Central memory CD8-positive, alpha-beta T cell (primary cell): ENCODE data around the gene GNAI3.
"Not testable (repeated sequence)": the region's sequence is repeated elsewhere in the genome, so short reads cannot be mapped to it uniquely, and the experiment has no call there.

Experiments used
- ATAC-seq: fragments of 150-1000 bp; cut with Tn5 transposase; replicated peaks from 2 replicates; pipeline ENCODE4 v1.10.0; 2022; ENCODE audit warnings: mild to moderate bottlenecking, moderate FRiP score, moderate number of reproducible peaks; ENCODE audit not compliant: poor library complexity, severe bottlenecking; ENCODE audit errors: extremely low read depth
- DNase-seq, 2 donors: peaks; one replicate each; pipeline ENCODE4 v3.0.0; 2021; ENCODE audit warnings: low spot score in 2 of 2
- H3K27ac Mint-ChIP-seq: one replicate; pipeline ENCODE4 v1.8.0; 2022; ENCODE audit warnings: low read depth, mild to moderate bottlenecking, moderate library complexity, mixed read lengths
- H3K27me3 Mint-ChIP-seq: one replicate; pipeline ENCODE4 v1.8.0; 2022; ENCODE audit warnings: mixed read lengths
- H3K36me3 Mint-ChIP-seq: one replicate; pipeline ENCODE4 v1.8.0; 2022; ENCODE audit warnings: mild to moderate bottlenecking, moderate library complexity, mixed read lengths; ENCODE audit not compliant: insufficient read depth
- H3K4me1 Mint-ChIP-seq: one replicate; pipeline ENCODE4 v1.8.0; 2022; ENCODE audit warnings: mixed read lengths
- H3K4me3 Mint-ChIP-seq: one replicate; pipeline ENCODE4 v1.8.0; 2022; ENCODE audit warnings: mild to moderate bottlenecking, moderate library complexity, mixed read lengths
- H3K9me3 Mint-ChIP-seq: one replicate; pipeline ENCODE4 v1.8.0; 2022; ENCODE audit warnings: mixed read lengths

The GNAI3 gene

DNA sequence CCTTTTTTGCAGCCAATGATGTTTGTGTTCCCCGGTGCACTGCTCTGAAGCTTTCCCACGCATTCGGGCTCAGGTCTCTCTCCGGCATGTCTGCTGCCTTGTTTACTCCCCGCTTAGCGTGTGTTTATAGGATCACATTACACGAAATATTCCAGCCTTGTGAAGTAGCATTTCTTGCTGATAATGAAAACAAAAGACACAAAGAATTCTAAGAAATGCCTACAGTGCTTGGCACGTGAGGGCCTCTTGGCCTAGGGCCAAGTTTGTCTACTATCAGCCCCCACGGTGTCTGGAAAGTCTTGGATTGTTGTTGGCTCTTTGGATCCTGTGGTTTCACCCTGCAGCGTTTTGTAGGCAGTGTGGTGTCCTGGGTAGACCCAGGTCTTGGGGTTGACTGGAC lies 96.3 kb downstream of the GNAI3 start:
- Mint-ChIP-seq H3K27ac (no peak overlapping the region), H3K36me3 (peaks cover 3% of the 10 kb centered on the region), H3K4me1 (peaks cover 6% of the 10 kb centered on the region), H3K9me3 (no peaks in the 10 kb centered on the region), H3K27me3 (peaks cover 8% of the 10 kb centered on the region), H3K4me3 (no peak overlapping the region)
- DNase-seq (no peak), ATAC-seq (no peak)

DNA sequence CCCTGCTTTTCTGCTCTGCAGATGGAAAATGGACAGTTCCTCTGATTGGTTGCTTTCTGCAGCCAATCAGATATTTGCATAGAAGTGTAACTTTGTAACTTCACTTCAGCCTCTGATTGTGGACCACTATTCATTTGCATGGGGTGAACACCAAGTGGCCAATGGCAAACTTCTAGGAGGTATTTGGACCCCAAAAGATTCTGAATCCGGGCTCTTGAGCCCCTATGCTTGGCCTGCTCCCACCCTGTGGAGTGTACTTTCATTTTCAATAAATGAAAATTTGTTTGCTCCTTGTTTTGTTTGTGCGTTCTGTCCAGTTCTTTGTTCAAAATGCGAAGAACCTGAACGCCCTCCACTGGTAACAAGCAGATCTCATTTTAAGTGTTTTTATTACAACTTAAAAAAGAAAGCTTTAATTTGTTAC lies 101.1 kb downstream of the GNAI3 start:
- no peak overlapping the region for H3K4me3 Mint-ChIP-seq
- H3K27ac Mint-ChIP-seq = no peak overlapping the region
- ATAC-seq (no peak), DNase-seq (no peak)
- H3K9me3 Mint-ChIP-seq = no peaks in the 10 kb centered on the region
- H3K36me3 Mint-ChIP-seq = no peaks in the 10 kb centered on the region
- H3K4me1 Mint-ChIP-seq = no peaks in the 10 kb centered on the region
- H3K27me3 Mint-ChIP-seq = peaks cover 17% of the 10 kb centered on the region

- ATAC-seq = no peak
- no peaks in the 10 kb centered on the region for H3K36me3 Mint-ChIP-seq
- H3K27me3 Mint-ChIP-seq = peaks cover 17% of the 10 kb centered on the region
- no peak overlapping the region for H3K27ac Mint-ChIP-seq
- no peaks in the 10 kb centered on the region for H3K9me3 Mint-ChIP-seq
- H3K4me1 Mint-ChIP-seq = peaks cover 2% of the 10 kb centered on the region
- DNase-seq = no peak
- H3K4me3 Mint-ChIP-seq = no peak overlapping the region
These were observed 102.2 kb downstream of the GNAI3 start for GRCh38 chr1:109650609-109651008.

DNA sequence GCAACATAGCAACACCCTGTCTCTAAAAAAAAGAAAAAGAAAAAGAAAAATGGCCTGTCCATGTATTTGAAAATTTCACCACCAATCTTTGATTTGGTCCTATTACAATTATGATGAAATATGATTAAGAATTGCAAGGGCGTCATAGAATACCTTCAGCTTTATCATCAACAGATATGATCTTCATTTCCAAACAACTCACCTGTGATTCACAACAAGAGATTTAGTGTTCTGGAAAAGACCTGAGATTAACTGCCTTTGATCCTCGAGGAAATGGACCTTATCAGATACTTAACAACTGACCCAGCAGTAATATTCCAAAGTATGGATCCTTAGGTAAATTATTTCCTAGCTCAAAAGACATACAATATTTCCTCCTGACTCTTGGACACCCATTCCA lies 104.0 kb downstream of the GNAI3 start:
- Mint-ChIP-seq H3K27me3 (peaks cover 17% of the 10 kb centered on the region), H3K27ac (no peak overlapping the region), H3K9me3 (no peaks in the 10 kb centered on the region), H3K4me3 (no peak overlapping the region), H3K36me3 (peaks cover 8% of the 10 kb centered on the region), H3K4me1 (peaks cover 11% of the 10 kb centered on the region)
- no peak for DNase-seq
- ATAC-seq = no peak

DNA sequence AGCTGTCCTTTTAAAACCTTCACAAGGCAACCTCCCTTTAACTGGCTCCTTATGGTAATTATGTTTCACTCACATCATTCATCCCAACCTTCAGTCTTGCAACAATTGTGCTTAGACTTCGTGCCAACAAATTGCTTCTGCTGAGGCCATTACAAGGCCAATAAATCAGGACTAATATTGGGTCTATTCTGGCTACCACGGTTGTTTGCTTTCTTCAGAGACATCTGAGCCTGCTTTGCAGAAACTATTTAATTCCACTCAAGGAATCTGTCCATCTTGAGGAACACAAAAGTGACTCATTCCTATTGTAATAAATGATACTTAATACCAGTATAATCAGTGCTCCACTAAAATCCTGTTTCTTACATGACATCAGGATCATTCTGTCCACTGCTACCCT lies 104.9 kb downstream of the GNAI3 start:
- Mint-ChIP-seq H3K36me3 (peaks cover 8% of the 10 kb centered on the region), H3K4me3 (no peak overlapping the region), H3K27me3 (peaks cover 17% of the 10 kb centered on the region), H3K4me1 (peaks cover 11% of the 10 kb centered on the region), H3K27ac (no peak overlapping the region), H3K9me3 (no peaks in the 10 kb centered on the region)
- no peak for DNase-seq
- no peak for ATAC-seq

DNA sequence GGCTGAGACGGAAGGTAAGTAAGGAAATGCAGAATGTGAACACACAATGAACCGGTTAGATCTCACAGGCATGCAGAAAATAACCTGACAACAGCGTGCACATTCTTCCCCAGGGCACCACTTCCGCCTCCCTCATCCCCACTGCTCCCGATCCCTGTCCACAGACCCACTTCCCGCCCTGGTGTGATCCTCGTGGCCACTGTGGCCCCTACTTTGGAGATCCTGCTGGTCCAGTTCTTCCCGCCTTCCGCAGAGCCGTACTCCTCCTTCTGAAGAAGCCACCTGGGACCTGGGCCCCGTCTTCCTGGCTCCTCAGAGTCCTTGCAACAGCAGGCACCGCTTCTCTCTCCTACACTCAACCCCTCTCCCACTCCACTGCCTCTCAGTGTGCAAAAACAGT lies 106.1 kb downstream of the GNAI3 start:
- DNase-seq (no peak), ATAC-seq (no peak)
- H3K4me1 Mint-ChIP-seq = peaks cover 11% of the 10 kb centered on the region
- no peak overlapping the region for H3K27ac Mint-ChIP-seq
- peaks cover 17% of the 10 kb centered on the region for H3K27me3 Mint-ChIP-seq
- no peak overlapping the region for H3K4me3 Mint-ChIP-seq
- no peaks in the 10 kb centered on the region for H3K9me3 Mint-ChIP-seq
- H3K36me3 Mint-ChIP-seq = peaks cover 8% of the 10 kb centered on the region

DNA sequence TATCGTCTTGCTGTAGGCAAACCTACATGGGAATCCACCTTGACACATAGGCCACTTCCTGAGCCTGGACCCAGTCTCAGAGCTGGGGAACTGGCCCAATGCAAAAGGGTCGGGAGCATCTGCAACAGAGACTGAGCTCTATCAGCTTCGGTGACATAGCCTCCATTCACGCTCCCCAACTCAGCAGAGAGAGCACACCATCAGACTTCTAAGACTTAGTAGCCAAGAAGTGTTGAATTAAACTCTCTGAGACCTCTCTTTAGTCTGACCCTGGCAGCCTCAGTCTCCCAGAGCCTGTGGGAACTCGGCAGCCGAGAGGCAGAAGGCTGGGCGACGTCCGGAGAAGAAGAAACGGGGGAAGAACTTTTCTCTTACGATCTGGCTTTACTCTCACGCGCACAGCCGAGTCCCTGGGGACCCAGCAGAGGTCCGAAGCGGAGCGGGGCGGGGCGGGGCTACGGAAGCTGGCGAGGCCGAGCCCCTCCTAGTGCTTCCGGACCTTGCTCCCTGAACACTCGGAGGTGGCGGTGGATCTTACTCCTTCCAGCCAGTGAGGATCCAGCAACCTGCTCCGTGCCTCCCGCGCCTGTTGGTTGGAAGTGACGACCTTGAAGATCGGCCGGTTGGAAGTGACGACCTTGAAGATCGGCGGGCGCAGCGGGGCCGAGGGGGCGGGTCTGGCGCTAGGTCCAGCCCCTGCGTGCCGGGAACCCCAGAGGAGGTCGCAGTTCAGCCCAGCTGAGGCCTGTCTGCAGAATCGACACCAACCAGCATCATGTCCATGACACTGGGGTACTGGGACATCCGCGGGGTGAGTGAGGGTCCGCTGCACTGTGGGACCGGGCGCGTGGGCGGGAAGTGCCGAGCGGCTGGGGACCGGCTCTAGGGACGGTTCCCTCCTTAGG lies 107.5 kb downstream of the GNAI3 start, which contains the start of gene GSTM4:
Gene GSTM4, plus strand, starts transcription at position 485 of the 905 bp plus-strand sequence. Its CDS starts 291 bp downstream, at position 776.
- ATAC-seq (peak; percentile 72), DNase-seq (no peak)
- Mint-ChIP-seq H3K36me3 (peaks cover 8% of the 10 kb centered on the region), H3K27ac (peak within 1 kb of the TSS; percentile 90), H3K4me1 (peaks cover 11% of the 10 kb centered on the region), H3K4me3 (peak within 1 kb of the TSS; percentile 93), H3K27me3 (peaks cover 14% of the 10 kb centered on the region), H3K9me3 (no peaks in the 10 kb centered on the region)

GRCh38 chr1:109657395-109657794 lies 109.0 kb downstream of the GNAI3 start:
- peaks cover 11% of the 10 kb centered on the region for H3K4me1 Mint-ChIP-seq
- ATAC-seq = no peak
- no peaks in the 10 kb centered on the region for H3K27me3 Mint-ChIP-seq
- peak overlapping the region; percentile 93 for H3K4me3 Mint-ChIP-seq
- H3K36me3 Mint-ChIP-seq = peaks cover 8% of the 10 kb centered on the region
- DNase-seq = no peak
- no peaks in the 10 kb centered on the region for H3K9me3 Mint-ChIP-seq
- no peak overlapping the region for H3K27ac Mint-ChIP-seq

GRCh38 chr1:109657970-109658369 lies 109.6 kb downstream of the GNAI3 start:
- Mint-ChIP-seq H3K36me3 (peaks cover 8% of the 10 kb centered on the region), H3K27ac (no peak overlapping the region), H3K4me1 (peaks cover 11% of the 10 kb centered on the region), H3K27me3 (no peaks in the 10 kb centered on the region), H3K4me3 (no peak overlapping the region), H3K9me3 (no peaks in the 10 kb centered on the region)
- ATAC-seq (no peak), DNase-seq (no peak)

DNA sequence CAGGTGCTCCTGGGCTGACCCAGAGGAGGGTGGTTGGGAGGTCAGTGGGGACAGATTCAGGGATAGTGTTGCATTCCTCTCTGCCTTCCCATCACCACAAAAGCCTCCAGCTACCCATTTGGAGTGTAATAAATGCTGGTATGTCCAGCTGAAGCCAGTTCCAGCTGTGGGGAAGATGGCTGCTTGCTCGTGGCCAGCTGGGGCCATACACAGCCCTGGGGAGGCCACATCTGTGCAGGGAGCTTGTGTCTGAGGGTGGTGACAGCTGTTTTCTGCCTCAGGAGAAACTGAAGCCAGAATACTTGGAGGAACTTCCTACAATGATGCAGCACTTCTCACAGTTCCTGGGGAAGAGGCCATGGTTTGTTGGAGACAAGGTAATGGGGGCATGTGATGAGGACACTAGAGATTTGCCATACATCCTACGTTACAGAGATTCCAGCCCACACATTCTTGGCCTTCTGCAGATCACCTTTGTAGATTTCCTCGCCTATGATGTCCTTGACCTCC lies 110.2 kb downstream of the GNAI3 start:
- Mint-ChIP-seq H3K27ac (no peak overlapping the region), H3K4me3 (no peak overlapping the region), H3K9me3 (no peaks in the 10 kb centered on the region), H3K27me3 (no peaks in the 10 kb centered on the region), H3K4me1 (peaks cover 11% of the 10 kb centered on the region), H3K36me3 (peaks cover 8% of the 10 kb centered on the region)
- no peak for DNase-seq
- ATAC-seq = no peak

DNA sequence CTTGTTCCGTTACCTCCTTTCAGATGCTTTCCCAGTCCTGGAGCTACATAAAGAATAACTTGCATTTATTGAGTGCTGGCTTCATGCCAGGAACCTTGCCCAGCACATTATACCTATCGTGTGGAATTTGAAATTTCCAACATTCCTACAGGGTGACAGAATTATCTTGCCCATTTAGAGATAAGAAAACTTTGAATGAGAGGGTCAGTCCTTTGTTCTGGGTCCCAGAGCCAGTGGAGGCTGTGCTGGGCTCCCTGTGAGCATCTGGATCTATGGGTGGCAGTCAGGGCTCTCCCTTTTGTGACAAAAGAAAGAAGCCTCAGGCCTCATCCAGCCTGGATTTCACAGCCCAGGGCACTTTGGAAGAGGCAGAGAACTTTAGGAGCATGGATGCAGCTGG lies 110.7 kb downstream of the GNAI3 start:
- DNase-seq (peak in 1 of 2 donors; percentile 2), ATAC-seq (no peak)
- Mint-ChIP-seq H3K27ac (no peak overlapping the region), H3K9me3 (no peaks in the 10 kb centered on the region), H3K4me3 (no peak overlapping the region), H3K4me1 (peaks cover 11% of the 10 kb centered on the region), H3K27me3 (no peaks in the 10 kb centered on the region), H3K36me3 (peaks cover 8% of the 10 kb centered on the region)

GRCh38 chr1:109659997-109660690 lies 111.7 kb downstream of the GNAI3 start:
- Mint-ChIP-seq H3K36me3 (peaks cover 8% of the 10 kb centered on the region), H3K27me3 (no peaks in the 10 kb centered on the region), H3K4me1 (peaks cover 11% of the 10 kb centered on the region), H3K27ac (no peak overlapping the region), H3K4me3 (no peak overlapping the region), H3K9me3 (no peaks in the 10 kb centered on the region)
- no peak for ATAC-seq
- DNase-seq = no peak

DNA sequence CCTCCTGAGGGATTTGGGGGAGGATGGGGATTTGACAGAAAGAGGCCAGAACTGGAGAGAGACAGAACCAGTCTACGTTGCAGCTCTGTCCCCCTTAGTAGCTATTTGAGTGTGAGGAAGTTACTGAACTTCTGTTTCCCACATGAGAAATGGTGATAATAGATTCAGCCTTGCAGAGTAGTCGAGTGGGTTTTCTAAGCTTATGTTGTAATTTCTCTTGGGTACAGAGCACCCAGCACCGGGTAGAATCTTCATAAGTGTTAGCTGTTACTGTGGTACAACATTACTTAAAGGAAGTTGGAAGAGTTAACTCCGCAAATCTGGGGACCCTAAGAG lies 112.2 kb downstream of the GNAI3 start:
- not testable (repeated sequence) for H3K4me3 Mint-ChIP-seq, H3K36me3 Mint-ChIP-seq, H3K27me3 Mint-ChIP-seq, H3K27ac Mint-ChIP-seq, H3K4me1 Mint-ChIP-seq, ATAC-seq, DNase-seq, H3K9me3 Mint-ChIP-seq
